ENCODE results near the gene SPATA13. TPM values are rescaled to one million over a fixed set of nuclear protein-coding genes. Genes with fewer than 3 reads are reported as not detected.

Gene SPATA13
- total RNA-seq, 4 donors from 2014 or later: 9.0 to 46.0 (median 18.7) TPM

- ATAC-seq (ENCODE audit: low FRiP score): no peak
- TF ChIP-seq CTCF (IDR thresholded peaks at IDR 0.05): no peak
- no peak for DNase-seq (ENCODE audit: low spot score)
Measured at GRCh38 chr13:24122569-24122968, 38.0 kb upstream of the SPATA13 start.

- no peak for TF ChIP-seq CTCF (IDR thresholded peaks at IDR 0.05)
Measured at GRCh38 chr13:24123761-24124160, 36.8 kb upstream of the SPATA13 start.

GRCh38 chr13:24124789-24125476 lies 35.6 kb upstream of the SPATA13 start:
- no peak for TF ChIP-seq CTCF (IDR thresholded peaks at IDR 0.05)
- DNase-seq (ENCODE audit: low spot score) (no peak), ATAC-seq (ENCODE audit: low FRiP score) (no peak)

More at GRCh38 chr13:24123761-24124160, 36.8 kb upstream of the SPATA13 start:
- no peak for ATAC-seq (ENCODE audit: low FRiP score)
- DNase-seq (ENCODE audit: low spot score): no peak

GRCh38 chr13:24127116-24127631 lies 33.3 kb upstream of the SPATA13 start:
- no peak for TF ChIP-seq CTCF (IDR thresholded peaks at IDR 0.05)
- ATAC-seq (ENCODE audit: low FRiP score) (no peak), DNase-seq (ENCODE audit: low spot score) (no peak)

GRCh38 chr13:24128112-24128511 lies 32.4 kb upstream of the SPATA13 start:
- ATAC-seq (ENCODE audit: low FRiP score): no peak
- TF ChIP-seq CTCF (IDR thresholded peaks at IDR 0.05): no peak
- no peak for DNase-seq (ENCODE audit: low spot score)

- ATAC-seq (ENCODE audit: low FRiP score) (no peak), DNase-seq (ENCODE audit: low spot score) (no peak)
- no peak for TF ChIP-seq CTCF (IDR thresholded peaks at IDR 0.05)
Measured at GRCh38 chr13:24128962-24129361, 31.6 kb upstream of the SPATA13 start.
